Measurements from ENCODE around the gene ATRN.
"Not testable (repeated sequence)": the region's sequence is repeated elsewhere in the genome, so short reads cannot be mapped to it uniquely, and the experiment has no call there.

The ATRN gene

DNA sequence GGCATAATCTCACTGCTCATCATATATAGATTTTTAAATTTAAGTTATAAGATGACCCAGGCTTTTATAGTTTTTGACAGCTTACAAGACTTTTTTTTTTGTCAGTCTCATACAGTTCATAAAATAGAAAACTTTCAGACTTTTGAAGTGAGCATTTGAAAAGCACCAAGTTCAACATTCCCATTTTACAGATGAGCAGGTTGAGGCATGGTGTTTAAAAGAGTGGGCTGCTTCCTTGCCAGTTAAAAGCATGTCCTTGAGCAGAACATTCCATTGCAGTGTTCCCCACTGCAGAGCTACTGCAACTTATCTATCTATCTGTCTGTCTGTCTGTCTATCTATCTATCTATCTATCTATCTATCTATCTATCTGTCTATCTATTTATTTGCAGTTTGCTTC lies 105.5 kb downstream of the ATRN start:
- no peak for FAIRE-seq

DNA sequence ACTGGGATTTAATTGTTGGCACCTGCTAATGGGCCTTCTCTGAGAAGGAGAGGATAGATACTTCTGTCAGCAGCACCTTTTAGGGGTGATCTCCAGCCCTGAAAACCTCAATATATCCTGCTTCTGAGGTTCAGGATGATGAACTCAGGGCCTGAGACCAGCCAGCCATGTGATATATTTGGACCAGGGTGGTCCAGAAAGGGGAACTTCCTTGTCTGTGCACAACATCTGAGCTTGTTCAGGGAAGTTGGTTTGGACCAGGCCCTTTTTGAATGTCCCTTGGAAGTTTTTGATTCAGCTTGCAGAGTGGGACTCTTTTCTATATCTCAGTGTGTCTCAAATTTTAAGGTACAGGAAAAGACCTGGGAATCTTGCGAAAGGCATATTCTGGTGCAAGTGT lies 106.5 kb downstream of the ATRN start:
- no peak for FAIRE-seq

DNA sequence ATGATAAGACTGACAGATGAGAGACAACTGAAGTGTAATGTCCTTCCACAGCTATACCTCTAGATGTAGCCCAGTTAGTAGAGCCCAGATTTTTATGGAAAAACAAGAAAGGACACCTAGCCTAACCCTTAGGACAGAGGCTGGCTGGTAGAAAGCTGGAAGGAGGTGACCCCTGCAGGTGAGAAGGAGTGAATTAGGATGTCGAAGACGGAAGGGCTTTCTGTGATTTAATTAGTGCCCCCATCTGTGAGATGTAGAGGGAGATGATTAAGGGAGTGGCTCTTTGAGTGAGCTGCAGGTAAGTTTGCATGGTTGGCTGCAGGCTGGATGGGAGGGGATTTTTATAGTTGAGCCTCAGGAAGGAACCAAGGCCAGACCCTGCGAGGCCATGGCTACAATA lies 109.6 kb downstream of the ATRN start:
- FAIRE-seq, result no peak

DNA sequence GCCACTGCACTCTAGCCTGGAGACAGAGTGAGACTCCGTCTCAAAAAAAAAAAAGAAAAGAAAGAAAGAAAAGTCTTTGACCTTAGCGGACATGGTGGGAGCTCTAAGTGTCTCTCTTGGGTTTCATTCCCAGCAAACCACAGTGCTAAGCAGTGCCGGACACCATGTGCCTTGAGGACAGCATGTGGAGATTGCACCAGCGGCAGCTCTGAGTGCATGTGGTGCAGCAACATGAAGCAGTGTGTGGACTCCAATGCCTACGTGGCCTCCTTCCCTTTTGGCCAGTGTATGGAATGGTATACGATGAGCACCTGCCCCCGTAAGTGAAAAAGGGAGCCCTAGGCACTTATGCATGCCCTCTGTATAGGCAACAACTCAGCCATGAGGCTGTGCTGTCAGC lies 112.9 kb downstream of the ATRN start:
- no peak for FAIRE-seq

DNA sequence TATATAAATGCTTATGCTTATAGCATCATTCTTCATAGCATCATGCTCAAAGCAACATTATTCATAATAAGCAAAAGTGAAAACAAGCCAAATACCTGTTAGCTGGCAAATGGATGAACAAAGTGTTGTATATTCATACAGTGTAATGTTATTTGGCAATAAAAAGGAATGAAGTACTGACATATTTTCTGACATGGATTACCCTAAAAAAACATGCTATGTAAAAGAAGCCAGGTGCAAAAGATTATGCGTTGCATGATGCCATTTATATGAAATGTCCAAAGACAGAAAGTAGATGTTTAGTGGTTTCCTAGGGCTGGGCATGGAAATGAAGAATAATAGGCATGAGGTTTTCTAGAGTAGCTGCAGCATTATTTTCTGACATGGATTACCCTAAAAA lies 115.3 kb downstream of the ATRN start:
- FAIRE-seq, result no peak

DNA sequence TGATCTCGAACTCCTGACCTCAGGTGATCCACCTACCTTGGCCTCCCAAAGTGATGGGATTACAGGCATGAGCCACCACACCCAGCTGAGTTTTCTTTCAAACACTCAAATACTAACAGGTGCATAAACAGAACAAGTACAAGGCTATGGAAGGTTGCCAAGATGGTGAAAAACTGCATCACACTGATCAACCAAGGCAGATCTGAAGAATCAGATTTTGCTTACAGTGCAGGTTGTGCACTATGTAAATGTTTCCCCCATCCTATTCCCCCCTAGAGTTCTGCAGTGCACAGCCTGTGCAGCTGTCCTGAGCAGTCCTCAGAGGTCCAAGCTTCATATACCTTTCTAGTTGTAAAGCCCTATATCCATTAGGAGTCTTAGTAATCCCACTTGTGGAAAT lies 119.3 kb downstream of the ATRN start:
- no peak for FAIRE-seq

DNA sequence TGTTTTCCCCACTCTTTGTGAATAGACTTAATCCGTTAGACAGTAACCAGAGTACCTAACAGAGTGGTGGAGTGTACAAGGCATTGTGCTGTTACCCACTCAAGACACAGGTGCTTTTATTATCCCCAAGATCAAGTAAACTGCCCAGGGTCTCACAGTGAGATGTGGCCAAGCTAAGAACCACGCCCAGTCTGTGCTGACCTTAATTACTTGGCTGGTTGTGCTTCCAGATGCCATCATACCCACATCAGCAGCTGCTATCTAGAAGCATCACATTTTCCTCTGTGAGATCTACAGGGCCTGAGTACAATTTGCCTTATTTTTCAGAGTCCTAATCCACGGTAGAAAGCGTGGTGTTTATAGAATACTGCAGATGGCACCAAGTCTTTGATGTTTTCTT lies 122.1 kb downstream of the ATRN start:
- no peak for FAIRE-seq

DNA sequence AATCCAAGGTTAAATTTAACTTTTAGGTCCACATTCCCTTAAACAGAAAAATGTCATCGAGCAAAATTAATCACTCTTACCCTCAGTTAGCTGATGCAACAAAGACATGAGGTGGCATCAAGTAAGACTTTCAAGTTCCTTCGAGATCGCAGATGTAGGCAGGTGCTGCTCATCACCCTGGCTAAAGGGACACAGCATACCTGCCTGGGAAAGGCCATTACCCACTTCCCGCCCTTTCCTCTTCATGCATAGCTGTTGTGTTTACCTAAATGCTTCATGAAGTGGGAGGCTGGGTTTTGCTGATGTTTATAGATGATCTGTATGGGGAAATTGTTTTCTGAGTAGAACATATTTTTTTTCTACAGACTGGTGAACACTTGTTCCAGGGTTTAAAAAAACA lies 124.7 kb downstream of the ATRN start:
- FAIRE-seq, result no peak

DNA sequence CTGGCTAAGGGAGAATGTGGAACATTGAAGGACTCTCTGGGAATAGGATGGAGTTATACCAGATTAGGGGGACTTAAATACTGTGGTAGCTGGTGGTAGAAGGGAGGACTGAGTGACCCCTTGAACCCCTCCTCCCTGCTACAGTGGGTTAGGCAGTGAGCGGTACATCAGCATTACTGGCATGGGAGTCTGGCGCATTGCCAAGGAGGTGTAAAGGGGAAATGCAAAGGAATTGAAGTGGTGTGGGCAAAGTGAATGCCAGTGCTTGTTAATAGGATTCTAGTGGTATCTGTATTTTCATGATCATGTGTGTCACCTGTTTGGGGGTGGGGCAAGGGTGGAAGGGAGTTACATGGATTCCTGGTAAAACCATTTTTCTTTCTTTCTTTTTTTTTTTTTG lies 132.3 kb downstream of the ATRN start:
- FAIRE-seq, result no peak

DNA sequence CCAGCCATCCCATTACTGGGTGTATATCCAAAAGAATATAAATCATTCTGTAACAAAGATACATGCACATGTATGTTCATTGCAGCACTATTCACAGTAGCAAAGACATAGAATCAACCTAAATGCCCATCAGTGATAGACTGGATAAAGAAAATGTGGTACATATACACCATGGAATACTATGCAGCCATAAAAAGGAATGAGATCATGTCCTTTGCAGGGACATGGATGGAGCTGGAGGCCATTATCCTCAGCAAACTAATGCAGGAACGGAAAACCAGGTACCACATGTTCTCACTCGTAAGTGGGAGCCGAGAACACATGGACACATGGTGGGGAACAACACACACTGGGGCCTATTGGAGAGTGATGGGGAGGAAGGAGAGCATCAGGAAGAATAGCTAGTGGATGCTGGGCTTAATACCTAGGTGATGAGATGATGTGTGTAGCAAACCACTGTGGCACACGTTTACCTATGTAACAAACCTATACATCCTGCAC lies 134.6 kb downstream of the ATRN start:
- FAIRE-seq, result not testable (repeated sequence)

DNA sequence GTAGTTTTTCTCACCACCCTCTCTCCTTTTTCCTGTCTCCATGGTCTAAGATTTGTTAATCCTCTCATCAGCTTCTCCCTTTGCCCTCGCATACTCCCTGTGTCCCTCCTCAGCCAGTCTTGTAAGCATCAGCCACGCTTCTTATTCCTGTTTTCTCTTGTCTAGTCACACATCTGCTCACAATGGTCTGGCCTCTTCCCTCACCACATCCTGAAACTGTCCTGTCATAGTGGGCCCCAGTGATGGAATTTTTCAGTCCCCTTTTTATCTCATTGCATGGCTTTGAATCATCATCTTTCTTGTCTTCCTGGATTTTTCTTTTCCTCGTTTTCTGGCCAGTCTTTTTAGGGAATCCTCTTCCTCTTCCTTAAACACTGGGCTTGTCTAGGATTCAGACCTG lies 135.2 kb downstream of the ATRN start:
- FAIRE-seq, result no peak

DNA sequence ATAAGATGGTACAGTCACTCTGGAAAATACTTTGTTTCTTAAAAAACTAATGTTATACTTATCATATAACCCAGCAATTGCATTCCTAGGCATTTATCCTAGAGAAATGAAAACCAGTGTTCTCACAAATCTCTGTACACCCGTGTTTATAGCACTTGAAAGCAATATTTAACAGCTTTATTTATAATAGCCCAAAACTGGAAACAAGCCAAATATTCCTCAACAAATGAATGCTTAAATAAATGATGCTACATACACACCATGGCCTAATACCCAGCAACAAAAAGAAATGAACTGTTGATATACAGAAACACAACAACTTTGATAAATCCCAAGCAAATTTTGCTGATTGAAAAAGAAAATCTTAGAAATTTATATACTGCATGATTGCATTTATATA lies 141.1 kb downstream of the ATRN start:
- FAIRE-seq, result no peak

DNA sequence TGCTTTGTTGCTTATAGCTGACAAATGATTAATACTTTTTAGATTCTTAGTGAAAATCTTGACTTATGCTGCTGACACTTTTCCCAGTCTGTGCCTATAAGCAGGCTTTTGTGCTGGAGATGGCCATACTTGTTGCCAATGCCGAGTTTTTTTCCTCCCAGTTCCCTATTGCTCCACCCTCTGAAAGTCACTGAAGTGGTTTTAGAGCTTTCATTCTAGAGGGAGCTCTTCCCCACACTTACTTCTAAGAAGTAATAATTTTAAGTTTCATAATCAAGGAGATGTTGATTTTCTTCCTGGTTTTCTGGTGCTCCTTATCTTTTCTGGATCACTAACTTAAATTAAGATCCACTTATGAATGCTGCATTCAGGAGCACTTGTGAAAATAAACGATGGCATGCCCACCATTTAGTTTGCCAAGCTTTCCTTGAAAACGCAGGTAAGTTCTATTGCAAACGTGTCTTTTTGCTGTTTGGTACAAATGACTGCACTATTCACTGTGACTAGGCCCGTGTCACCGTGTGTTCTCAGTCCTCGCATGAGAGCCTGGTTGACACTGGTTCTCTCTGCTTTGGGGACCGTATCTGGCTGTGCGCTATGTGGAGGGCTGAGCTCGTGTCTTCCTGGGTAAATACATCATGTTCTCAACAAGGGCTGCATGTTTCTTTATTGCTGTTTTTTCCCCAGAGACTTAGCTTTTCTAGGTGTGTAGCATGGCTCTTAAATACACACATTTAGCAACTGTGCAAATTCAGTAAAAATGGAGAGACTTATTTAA lies 142.2 kb downstream of the ATRN start:
- no peak for FAIRE-seq

DNA sequence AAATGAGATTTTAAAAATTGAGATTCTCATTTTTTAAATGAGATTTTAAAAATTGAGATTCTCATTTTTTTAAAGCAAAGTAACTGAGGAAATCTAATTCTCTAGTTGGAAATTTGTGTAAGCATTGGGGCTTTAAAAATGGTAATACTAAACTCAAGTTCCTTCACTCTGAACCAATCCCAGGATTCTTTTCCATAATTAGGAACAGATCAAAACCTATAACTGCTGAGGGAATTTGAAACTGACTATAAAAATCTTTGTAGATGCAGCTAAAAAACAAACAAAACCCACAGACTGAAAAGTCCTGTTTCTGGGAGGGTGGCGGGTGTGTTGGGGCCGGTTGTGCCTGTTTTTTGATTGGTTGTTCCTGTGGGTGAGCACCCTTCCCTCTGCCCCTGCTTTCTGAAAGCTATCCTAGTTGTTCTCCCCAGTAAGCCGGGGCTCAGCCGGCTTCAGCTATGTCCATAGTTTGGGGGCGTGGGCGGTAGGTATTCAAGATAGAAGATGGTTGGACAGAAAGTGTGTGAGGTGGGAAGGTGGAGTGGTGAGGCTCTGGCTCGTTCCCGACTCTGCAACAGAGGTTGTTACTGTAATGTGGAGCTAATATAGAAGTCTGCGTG lies 143.1 kb downstream of the ATRN start:
- FAIRE-seq, result no peak

DNA sequence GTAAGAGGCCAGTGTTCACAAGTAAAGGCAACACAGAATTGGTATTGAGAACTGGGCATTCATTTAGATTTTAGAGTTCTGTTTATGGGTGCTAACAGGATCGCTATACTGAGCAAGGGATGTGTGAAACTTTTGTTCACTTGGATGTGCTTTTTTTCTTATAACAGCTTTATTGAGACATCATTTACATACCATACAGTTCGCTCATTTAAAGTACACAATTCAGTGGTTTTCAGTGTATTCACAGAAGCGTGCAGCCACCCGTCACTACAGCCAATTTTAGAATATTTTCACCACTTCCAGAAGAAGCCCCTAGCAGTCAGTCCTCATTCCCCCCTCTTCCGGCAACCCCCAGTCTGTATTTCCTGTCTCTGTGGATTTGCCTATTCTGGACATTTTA lies 143.6 kb downstream of the ATRN start:
- no peak for FAIRE-seq

DNA sequence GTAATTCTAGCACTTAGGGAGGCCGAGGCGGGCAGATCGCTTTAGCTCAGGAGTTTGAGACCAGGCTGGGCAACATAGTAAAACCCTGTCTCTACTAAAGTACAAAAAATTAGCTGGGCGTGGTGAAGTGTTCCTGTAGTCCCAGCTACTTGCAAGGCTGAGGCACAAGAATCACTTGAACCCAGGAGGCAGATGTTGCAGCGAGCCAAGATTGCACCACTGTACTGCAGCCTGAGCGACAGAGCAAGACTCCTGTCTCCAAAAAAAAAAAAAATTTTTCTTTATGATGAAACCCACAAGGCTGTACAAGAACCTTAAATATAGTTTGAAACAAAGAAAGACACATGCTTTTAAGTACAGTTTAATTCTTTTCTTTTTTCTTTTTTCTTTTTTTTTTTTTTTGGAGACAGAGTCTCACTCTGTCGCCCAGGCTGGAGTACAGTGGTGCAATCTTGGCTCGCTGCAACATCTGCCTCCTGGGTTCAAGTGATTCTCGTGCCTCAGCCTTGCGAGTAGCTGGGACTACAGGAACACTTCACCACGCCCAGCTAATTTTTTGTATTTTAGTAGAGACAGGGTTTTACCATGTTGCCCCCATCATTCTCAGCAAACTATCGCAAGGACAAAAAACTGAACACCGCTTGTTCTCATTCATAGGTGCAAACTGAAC lies 144.5 kb downstream of the ATRN start:
- FAIRE-seq, result not testable (repeated sequence)

DNA sequence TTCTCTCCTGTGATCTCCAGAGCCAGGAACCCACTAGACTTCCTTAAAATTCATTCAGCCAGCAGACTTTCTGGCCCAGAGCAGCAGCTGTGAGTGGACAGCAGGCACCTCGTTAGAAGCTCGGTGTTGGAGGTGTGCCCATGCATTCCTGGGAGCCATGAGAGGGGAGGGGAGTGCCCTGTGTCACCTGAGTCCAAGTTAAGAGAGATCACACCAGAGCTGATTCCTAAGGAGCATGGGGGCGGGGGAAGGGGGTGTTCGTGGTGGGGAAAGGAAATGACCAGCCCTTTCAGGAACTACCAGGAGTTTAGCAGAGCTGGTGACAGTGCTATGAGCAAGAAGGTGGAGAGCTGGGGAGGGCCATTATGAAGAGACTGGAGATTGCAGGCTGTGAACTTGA lies 145.4 kb downstream of the ATRN start:
- no peak for FAIRE-seq

DNA sequence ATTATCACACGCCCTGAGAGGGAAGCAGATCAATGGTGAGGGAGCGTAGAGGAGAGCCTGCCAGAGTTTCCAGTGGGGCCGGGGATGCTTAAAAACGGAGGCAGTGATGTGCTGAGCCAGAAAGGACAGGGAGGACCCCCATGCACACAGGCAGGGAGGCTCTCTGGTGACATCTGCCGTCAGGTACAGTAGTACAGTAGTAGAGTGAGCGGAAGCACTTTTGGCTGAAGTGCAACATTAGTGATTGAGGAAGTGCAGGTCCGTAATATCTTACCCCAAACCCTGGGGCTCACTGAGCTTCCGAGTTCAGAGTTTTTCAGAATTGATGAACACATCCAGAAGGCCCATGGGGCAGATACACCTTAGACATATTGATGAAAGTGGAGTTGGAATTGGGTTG lies 150.3 kb downstream of the ATRN start:
- no peak for FAIRE-seq

DNA sequence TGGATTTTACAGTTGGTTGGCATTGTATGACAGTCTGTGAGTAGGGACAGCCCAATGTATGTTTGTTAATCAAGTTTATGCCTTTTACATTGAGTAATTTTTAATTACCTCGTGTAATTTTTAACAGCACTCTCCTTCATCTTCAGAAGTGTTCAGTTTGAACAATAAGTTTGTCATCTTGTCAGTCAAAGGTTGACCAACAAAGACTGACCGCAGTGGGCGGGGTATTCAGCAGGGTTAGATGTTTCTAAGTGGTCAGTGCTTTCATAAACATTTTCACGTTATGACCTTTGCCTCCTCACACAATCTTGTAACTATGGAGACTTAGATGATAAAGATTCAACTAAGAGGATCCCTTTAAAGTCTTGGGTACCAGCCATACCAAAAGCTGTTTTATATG lies 151.6 kb downstream of the ATRN start:
- no peak for FAIRE-seq

DNA sequence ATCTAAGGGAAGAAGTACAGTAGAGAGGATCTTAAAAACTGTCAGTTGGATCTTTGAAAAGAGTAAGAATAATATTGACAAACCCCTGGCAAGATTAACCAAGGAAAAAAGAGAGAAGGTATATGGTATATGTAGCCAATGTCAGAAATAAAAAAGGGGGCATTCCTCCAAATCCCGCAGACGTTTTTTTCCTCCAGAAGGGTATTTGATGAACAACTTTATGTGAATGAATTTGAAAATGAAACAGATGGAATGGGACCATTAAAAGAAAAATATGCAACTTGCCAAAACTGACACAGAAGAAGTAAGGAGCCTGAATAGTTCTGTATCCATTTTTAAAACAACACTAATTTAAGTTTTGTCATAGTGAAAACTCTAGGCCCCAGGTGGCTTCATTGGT lies 156.7 kb downstream of the ATRN start:
- FAIRE-seq, result no peak

DNA sequence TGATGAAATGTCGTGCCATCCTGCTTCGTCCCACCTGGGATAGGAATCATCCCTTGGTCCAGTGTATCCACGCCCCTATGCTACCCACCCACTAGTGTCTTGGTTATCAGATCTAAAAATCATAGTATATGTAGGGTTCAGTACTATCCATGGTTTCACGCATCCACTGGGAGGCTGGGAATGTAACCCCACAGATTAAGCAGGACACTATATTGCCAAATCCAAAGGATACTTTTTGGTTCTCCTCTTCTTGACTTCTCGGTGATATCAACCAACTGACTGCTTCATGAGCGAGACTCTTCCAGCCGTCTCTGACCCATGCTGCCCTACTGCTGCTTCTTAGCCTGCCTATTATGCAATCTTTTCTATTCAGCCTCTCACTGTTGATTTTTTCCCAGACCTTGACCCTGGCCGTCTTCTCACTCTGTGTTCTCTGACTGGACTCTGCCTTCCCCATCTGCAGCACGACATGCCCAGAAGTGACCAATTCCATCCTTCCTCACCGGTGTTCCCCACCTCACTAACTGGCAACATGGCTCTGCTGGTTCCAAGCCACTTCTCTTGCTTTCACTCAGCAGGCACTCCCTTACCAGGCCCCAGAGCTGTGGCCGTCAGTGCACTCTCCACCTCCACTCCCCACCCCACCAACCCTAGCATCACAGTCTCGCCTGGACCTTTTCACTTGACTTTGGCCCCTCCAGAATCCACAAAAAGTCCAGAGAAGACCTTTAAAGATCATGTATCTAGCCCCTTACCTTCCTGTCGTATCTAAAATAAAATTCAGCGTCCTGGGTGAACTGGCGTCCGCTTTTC lies 157.9 kb downstream of the ATRN start:
- FAIRE-seq, result no peak

DNA sequence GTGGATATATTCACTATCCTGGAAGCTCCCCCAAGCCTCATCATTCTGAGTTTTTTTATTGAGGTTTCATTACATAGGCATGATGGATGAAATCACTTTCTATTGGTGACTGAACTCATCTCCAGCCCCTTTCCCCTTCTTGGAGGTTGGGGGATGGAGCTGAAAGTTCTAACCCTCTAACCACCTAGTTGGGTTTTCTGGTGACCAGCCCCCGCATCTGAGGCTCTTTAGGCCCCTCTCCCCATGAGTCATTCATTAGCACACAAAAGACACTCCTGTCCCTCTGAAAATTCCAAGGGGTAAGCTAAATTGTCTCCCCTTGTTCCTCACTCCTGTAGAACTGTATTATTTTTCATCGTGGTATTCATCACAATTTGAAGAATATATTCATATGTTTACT lies 159.1 kb downstream of the ATRN start:
- FAIRE-seq, result no peak

DNA sequence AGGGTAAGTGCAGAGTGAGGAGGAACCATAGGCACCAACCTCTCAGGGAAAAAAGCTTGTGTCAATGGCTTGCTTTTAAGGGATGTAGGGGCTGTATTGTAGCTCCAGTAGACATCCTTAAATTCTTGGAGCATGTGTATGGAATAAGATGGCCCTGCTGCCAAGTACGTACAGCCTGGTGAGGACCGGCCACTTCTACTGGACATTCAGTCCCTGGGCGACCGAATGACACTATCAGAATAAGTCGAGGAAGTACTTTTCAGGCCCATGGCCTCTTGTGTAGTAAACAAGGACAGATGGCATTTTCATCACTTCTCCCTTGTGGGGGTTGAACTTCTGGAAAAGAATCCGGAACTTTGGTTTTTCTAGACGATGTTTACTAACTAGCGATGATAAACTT lies 159.6 kb downstream of the ATRN start:
- no peak for FAIRE-seq

Measured in colon (tissue), 2 donors.